SHP77 (cell line): ENCODE data around the gene ZFYVE1.
"Not testable (repeated sequence)": the region's sequence is repeated elsewhere in the genome, so short reads cannot be mapped to it uniquely, and the experiment has no call there.

Source experiments
- DNase-seq, 2 experiments: peaks; one replicate each; lab custom pipeline; 2025; lab: John Stamatoyannopoulos, UW

ZFYVE1 gene

DNA sequence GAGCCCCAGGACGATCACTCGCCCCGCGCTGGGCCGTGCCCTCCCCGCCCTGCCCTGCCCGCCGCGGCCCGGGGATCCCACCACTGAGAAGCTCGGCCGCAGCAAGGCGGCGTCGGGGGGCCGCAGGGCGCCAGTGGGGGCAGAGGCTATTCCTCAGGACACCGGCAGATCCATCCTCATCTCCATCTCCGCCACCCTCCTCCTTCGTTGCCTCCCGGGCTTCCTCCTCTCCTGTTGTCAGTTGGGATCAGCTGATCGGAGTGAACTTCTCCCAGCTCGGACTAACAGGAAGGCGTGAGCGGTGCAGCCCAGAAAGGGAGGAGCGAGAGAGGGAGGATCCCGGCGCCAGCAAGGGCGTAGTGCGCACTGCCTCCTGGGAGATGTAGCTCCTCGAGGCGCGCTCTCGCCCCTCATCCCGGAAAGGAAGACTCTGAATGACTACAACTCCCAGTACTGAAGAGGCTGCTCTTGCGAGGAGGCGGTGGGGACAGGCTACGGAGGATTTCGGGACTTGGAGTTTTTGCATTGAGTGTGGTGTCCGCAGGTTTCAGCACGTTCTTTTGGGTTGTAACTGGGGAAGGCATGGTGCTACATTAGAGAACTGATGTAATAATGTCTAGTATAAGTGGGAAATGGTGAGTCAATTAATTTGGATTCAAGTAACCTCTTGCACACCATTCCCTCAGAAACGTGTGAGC lies at the start of gene ZFYVE1:
TSS of gene ZFYVE1 (minus strand) at position 262 of the 698 bp plus-strand sequence. CDS start 2,598 bp downstream, outside the sequence.
- peak; percentile 96 to 98 for DNase-seq

DNA sequence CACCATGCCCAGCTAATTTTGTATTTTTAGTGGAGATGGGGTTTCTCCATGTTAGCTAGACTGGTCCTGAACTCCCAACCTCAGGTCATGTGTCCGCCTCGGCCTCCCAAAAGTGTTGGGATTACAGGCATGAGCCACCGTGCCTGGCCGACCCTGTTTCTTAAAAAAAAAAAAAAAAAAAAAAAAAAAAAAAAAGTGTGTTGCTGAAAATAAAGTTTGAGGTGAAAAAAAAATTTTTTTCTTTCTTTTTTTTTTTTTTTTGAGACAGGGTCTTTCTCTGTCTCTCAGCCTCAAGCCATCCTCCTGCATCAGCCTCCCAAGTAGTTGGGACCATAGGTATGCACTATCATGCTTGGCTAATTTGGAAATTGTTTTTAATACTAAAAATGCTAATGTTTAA lies 42.7 kb upstream of the ZFYVE1 start:
- no peak for DNase-seq

GRCh38 chr14:73058922-73059673 lies 32.2 kb upstream of the ZFYVE1 start:
- DNase-seq = no peak

GRCh38 chr14:73058224-73058921 lies 31.5 kb upstream of the ZFYVE1 start, which contains the start of gene RBM25:
Gene RBM25, plus strand, starts transcription at chr14:73058534. Its CDS starts 13,108 bp downstream, at chr14:73071642.
- DNase-seq = peak; percentile 98

DNA sequence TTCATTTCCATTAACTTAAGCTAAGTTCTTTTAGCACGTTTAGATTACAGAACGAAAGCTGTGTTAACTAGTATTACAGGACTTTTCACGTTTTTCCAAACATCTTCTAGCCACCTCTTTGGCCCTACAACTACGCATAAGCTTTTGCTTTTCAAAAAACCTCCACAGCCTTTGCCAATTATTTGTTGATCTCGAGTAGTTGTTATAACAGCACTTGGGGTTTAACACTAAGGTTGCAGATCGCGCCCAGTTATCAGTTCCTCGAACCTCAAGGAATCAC lies 31.0 kb upstream of the ZFYVE1 start:
- no peak for DNase-seq

DNA sequence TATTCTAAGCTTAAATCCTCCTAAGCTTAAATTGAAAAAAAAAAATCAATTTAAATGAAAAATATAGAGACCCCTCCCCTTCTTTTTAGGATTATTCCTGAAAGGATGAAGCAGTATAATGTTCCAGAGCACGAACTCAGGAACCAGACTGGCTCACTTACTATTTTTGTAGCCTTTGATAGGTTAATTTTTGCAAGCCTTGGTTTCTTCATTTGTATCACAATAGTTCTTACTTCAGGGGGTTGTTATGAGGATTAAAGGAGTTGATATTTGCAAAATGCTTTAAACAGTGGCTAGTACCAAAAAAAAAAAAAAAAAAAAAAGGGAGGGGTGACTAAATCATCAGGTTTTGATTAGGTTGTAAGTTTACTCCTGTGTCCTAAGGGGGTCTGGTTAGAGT lies 28.3 kb upstream of the ZFYVE1 start:
- DNase-seq = no peak

- DNase-seq = no peak
These were observed 22.5 kb upstream of the ZFYVE1 start for GRCh38 chr14:73049428-73049827.

DNA sequence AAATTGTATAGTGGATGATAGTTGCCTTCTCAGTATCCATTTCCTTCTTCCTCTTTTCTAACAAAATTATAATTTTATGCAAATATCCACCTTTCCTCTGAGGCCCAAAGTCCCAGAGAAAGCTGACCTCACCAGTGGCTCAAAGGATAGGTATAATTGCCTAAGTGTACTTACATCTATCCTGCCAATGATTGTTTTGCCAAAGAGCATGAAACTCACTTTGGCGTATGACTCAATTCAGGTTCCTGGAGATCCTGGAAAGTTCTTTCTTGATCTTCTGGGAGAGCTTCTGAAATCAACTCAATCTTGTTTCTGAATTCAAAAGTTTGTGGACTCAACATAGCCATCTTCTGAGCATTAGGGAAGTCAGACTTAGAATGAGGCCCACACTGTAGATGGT lies 20.9 kb upstream of the ZFYVE1 start:
- DNase-seq = no peak

DNA sequence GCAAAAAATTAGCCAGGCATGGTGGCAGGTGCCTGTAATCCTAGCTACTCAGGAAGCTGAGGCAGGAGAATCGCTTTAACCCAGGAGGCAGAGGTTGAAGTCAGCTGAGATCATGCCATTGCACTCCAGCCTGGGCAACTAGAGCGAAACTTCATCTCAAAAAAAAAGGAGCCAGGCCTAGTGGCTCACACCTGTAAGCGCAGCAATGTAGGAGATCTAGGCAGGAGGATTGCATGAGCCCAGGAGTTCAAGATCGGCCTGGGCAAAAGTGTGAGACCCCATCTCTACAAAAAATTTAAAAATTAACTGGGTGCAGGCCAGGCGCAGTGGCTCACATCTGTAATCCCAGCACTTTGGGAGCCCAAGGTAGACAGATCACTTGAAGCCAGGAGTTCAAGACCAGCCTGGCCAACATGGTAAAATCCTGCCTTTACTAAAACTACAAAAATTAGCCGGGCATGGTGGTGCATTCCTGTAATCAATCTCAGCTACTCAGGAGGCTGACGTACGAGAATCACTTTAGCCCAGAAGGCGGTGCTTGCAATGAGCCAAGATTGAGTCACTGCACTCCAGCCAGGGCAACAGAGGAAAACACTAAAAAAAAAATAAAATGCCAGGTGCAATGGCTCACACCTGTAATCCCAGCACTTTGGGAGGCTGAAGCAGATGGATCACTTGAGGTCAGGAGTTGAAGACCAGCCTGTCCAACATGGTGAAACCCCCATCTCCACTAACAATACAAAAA lies 10.0 kb upstream of the ZFYVE1 start:
- DNase-seq = not testable (repeated sequence)

GRCh38 chr14:73027984-73028383 lies 1.1 kb upstream of the ZFYVE1 start:
- no peak for DNase-seq

DNA sequence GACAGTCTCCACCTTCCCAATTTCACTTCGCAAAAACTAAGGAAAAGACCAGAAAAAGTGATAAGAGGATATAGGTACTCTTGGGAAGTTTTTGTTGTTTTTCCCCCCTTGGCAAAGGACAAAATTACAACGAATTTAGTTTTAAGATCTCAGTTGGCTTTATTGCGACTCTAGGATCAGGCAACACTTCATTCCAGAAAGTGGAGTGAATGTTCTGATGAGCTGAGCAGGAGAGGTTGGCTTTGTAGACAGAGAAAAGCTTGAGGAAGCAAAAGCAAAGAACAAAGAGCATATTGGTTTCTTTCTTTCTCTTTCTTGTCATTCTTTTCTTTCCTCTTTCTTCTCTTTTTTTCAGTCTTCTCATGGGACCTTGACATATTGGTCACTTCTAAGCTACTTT lies 640 bp upstream of the ZFYVE1 start:
- DNase-seq = no peak

- DNase-seq = no peak
These were observed 562 bp downstream of the ZFYVE1 start for GRCh38 chr14:73026243-73026844.

DNA sequence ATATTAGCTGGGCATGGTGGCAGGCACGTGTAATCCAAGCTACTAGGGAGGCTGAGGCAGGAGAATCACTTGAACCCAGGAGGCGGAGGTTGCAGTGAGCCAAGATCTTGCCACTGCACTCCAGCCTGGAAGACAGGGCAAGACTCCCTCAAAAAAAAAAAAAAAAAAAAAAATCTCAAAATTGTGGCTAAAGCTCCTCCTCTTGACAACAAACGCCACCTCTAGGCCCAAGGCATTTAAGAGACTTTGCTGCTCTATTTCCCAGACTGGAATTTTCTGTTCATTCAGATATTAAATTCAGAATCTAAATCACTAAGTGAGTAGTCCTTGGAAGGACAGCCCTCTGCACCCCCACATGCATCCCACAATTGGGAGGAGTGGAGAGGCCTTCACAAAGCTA lies 1.4 kb downstream of the ZFYVE1 start:
- no peak for DNase-seq

GRCh38 chr14:73022051-73022450 lies 4.9 kb downstream of the ZFYVE1 start:
- DNase-seq = no peak

DNA sequence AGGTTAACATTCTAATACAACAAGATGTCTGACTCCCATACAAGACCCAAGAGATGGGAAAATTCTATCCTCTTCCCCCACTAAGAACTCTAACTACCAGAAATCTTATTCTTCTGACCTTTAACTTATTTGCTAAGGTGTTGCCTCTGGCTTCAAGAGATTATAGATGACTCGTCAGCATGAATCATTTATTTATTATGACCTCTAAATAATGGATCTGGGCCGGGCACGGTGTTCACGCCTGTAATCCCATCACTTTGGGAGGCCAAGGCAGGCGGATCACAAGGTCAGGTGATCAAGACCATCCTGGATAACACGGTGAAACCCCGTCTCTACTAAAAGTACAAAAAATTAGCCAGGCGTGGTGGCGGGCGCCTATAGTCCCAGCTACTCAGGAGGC lies 10.9 kb downstream of the ZFYVE1 start:
- DNase-seq = not testable (repeated sequence)

DNA sequence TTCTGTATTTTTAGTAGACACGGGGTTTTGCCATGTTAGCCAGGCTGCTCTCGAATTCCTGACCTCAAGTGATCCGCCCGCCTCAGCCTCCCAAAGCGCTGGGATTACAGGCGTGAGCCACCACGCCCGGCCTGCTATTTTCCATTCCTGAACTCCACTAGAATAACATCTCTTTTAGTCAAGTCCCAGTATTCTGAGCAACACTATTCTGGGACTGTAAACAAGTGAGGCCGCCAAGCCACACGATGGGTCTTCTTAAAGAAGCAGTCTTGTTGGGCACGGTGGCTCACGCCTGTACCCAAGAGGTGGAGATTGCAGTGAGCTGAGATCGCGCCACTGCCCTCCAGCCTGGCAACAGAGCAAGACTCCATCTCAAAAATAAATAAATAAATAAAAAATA lies 11.4 kb downstream of the ZFYVE1 start:
- DNase-seq = not testable (repeated sequence)

GRCh38 chr14:73014105-73014504 lies 12.8 kb downstream of the ZFYVE1 start:
- DNase-seq = no peak

- not testable (repeated sequence) for DNase-seq
These were observed 15.7 kb downstream of the ZFYVE1 start for GRCh38 chr14:73011189-73011588.

GRCh38 chr14:73008501-73008900 lies 18.4 kb downstream of the ZFYVE1 start:
- DNase-seq = peak; percentile 50 to 59

- DNase-seq = no peak
These were observed 19.1 kb downstream of the ZFYVE1 start for GRCh38 chr14:73007835-73008234.

DNA sequence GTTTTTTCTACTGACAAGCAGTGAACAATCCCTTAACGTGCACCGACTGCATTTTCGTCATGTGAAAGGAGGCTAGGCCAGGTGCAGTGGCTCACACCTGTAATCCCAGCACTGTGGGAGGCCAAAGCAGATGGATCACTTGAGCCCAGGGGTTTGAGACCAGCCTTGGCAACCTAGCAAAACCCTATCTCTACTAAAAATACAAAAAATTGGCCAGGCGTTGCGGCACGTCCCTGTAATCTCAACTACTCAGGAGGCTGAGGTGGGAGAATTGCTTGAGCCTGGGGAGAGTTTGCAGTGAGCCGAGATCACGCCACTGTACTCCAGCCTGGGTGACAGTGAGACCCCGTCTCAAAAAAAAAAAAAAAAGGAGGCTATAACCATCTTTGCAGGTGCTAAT lies 22.3 kb downstream of the ZFYVE1 start:
- DNase-seq = not testable (repeated sequence)

- DNase-seq = no peak
These were observed 23.2 kb downstream of the ZFYVE1 start for GRCh38 chr14:73003681-73004080.
